Mesothelial cell of epicardium (in vitro differentiated cells): ENCODE measurements around the gene SUCLA2. TPM values are rescaled to one million over a fixed set of nuclear protein-coding genes. Genes with fewer than 3 reads are reported as not detected.

Source experiments
- DNase-seq, 2 experiments: peaks; one replicate each; pipeline ENCODE4 v3.0.0; 2021; ENCODE audit warnings: low spot score in 2 of 2; ENCODE audit not compliant: unreplicated experiment in 2 of 2
- H3K27ac Mint-ChIP-seq: 2 replicates; pipeline ENCODE4 v1.8.0; 2021; ENCODE audit warnings: mixed read lengths
- H3K27me3 Mint-ChIP-seq: 2 replicates; pipeline ENCODE4 v1.8.0; 2021; ENCODE audit warnings: low read depth, mixed read lengths
- H3K36me3 Mint-ChIP-seq: 2 replicates; pipeline ENCODE4 v1.8.0; 2021; ENCODE audit warnings: mixed read lengths
- H3K4me1 Mint-ChIP-seq: 2 replicates; pipeline ENCODE4 v1.8.0; 2021; ENCODE audit warnings: mixed read lengths
- H3K4me3 Mint-ChIP-seq: 2 replicates; pipeline ENCODE4 v1.8.0; 2021; ENCODE audit warnings: mild to moderate bottlenecking, moderate library complexity, mixed read lengths
- H3K9me3 Mint-ChIP-seq: 2 replicates; pipeline ENCODE4 v1.8.0; 2021; ENCODE audit warnings: mixed read lengths
- CTCF ChIP-seq: fragments of 200-600 bp; sonication (generic); IDR thresholded peaks from one replicate; pipeline ENCODE4 v1.5.0; 2021; ENCODE audit warnings: antibody characterized with exemption; ENCODE audit not compliant: unreplicated experiment
- total RNA-seq: library from RNA; stranded (reverse); gene quantifications from 3 replicates; pipeline ENCODE4 v1.2.1, GENCODE V29; 2021

Gene SUCLA2
- total RNA-seq, 1 donor from 2014 or later: 41.1 TPM

GRCh38 chr13:47991859-47992258, 9.2 kb downstream of the SUCLA2 start:
- Mint-ChIP-seq H3K4me3 (no peak overlapping the region), H3K27me3 (no peaks in the 10 kb centered on the region), H3K4me1 (no peaks in the 10 kb centered on the region), H3K36me3 (peaks cover 42% of the 10 kb centered on the region), H3K27ac (no peak overlapping the region), H3K9me3 (no peaks in the 10 kb centered on the region)
- no peak for DNase-seq
- no peak for TF ChIP-seq CTCF

GRCh38 chr13:47990920-47991466, 10.1 kb downstream of the SUCLA2 start:
- peaks cover 4% of the 10 kb centered on the region for H3K9me3 Mint-ChIP-seq
- DNase-seq: no peak
- no peak overlapping the region for H3K4me3 Mint-ChIP-seq
- no peak overlapping the region for H3K27ac Mint-ChIP-seq
- no peaks in the 10 kb centered on the region for H3K27me3 Mint-ChIP-seq
- H3K36me3 Mint-ChIP-seq: peaks cover 46% of the 10 kb centered on the region
- no peaks in the 10 kb centered on the region for H3K4me1 Mint-ChIP-seq
- no peak for TF ChIP-seq CTCF

DNA sequence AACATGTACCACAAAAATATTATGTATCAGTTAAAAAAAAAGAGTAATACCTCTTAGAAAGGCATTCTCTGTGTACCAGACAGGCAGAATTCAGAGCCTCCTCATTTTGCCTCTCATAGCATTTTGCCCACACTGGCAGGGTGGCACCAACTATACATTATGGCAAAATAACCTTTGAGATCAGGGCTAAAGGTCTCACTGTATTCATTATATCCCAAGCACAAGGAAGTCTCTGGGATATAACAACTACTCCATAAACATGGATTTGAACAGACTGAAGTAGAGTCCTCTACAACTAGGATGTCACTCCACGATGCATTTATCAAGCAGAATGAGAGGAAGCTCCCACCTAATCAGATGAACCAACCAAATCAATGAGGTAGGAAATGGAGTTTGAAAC, 10.6 kb downstream of the SUCLA2 start:
- TF ChIP-seq CTCF: no peak
- no peak overlapping the region for H3K27ac Mint-ChIP-seq
- peaks cover 4% of the 10 kb centered on the region for H3K9me3 Mint-ChIP-seq
- H3K36me3 Mint-ChIP-seq: peaks cover 51% of the 10 kb centered on the region
- no peaks in the 10 kb centered on the region for H3K27me3 Mint-ChIP-seq
- H3K4me1 Mint-ChIP-seq: no peaks in the 10 kb centered on the region
- H3K4me3 Mint-ChIP-seq: no peak overlapping the region
- no peak for DNase-seq

GRCh38 chr13:47983070-47983469, 18.0 kb downstream of the SUCLA2 start:
- Mint-ChIP-seq H3K4me1 (no peaks in the 10 kb centered on the region), H3K27me3 (no peaks in the 10 kb centered on the region), H3K27ac (no peak overlapping the region), H3K9me3 (peaks cover 30% of the 10 kb centered on the region), H3K36me3 (peaks cover 60% of the 10 kb centered on the region), H3K4me3 (no peak overlapping the region)
- no peak for TF ChIP-seq CTCF
- no peak for DNase-seq

- no peak overlapping the region for H3K4me3 Mint-ChIP-seq
- DNase-seq: no peak
- no peaks in the 10 kb centered on the region for H3K4me1 Mint-ChIP-seq
- no peak for TF ChIP-seq CTCF
- H3K27me3 Mint-ChIP-seq: no peaks in the 10 kb centered on the region
- H3K36me3 Mint-ChIP-seq: peaks cover 67% of the 10 kb centered on the region
- peaks cover 42% of the 10 kb centered on the region for H3K9me3 Mint-ChIP-seq
- no peak overlapping the region for H3K27ac Mint-ChIP-seq
Observed at GRCh38 chr13:47976325-47976724, 24.7 kb downstream of the SUCLA2 start.

DNA sequence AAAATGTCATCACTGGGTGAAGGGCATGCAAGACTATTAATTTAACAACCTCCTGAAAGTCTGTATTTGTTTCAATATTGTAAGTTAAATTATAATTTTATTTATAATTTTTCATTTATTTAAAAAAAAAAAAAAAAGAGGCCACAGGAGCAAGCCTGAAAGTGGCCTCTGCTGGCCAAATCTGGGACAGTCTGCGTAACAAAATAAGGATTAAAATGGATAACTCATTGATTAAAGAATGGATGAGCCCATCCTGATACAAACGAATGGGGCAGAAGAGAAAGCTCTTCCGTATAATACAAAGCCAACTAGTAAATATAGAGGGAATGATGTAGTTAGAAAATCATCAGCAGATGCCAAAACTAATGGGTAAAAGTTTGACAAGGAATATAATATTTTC, 36.2 kb downstream of the SUCLA2 start:
- peaks cover 42% of the 10 kb centered on the region for H3K9me3 Mint-ChIP-seq
- DNase-seq: no peak
- H3K27me3 Mint-ChIP-seq: no peaks in the 10 kb centered on the region
- no peak overlapping the region for H3K4me3 Mint-ChIP-seq
- no peaks in the 10 kb centered on the region for H3K4me1 Mint-ChIP-seq
- no peak overlapping the region for H3K27ac Mint-ChIP-seq
- H3K36me3 Mint-ChIP-seq: peaks cover 66% of the 10 kb centered on the region
- TF ChIP-seq CTCF: no peak
